A549 (cell line): Measurements from ENCODE around the gene COX7A2L. TPM values are rescaled to one million over a fixed set of nuclear protein-coding genes. Genes with fewer than 3 reads are reported as not detected.

Experiments used
- ATAC-seq, 2 experiments: fragments of 200-7000 bp in 1 of 2; fragments of >200 bp in 1 of 2; cut with Nextera tagmentation in 1 of 2; cut with Tn5 transposase in 1 of 2; 3 replicates each; pipeline versions ENCODE4 v1.8.0 to v1.9.1; 2018 to 2020; ENCODE audit warnings: mild to moderate bottlenecking in 1 of 2, moderate library complexity in 1 of 2
- CTCF ChIA-PET: fragments of 300-600 bp; sonication (Branson Sonifier 250); formaldehyde crosslinking; extraction: SDS; loops from one replicate; lab custom pipeline; 2021; ENCODE audit warnings: antibody characterized with exemption, inconsistent platforms; lab: Yijun Ruan, JAX
- POLR2A ChIA-PET: fragments of 350-600 bp; formaldehyde crosslinking; extraction: SDS; loops from one replicate; lab custom pipeline; 2021; ENCODE audit warnings: antibody characterized with exemption, inconsistent platforms; lab: Yijun Ruan, JAX
- DNase-seq, 2 experiments: peaks; one replicate each; pipeline versions ENCODE4 v3.0.0 to v3.0.0-alpha.2; 2011 to 2016; ENCODE audit warnings: low read depth in 1 of 2, low spot score in 1 of 2
- FAIRE-seq: peaks from 2 replicates; lab custom pipeline; 2011; peaks lifted over from hg19 to GRCh38; lab: Jason Lieb, UNC
- H3K27ac ChIP-seq, 2 experiments: fragments of >200 bp; sonication (Bioruptor Twin); formaldehyde crosslinking; 3 replicates each; pipeline ENCODE4 v1.5.1; 2016 to 2017
- H3K4me1 ChIP-seq: fragments of >200 bp; sonication (Bioruptor Twin); formaldehyde crosslinking; 3 replicates; pipeline ENCODE4 v1.6.1; 2016
- H3K4me2 ChIP-seq: fragments of >200 bp; sonication (Bioruptor Twin); formaldehyde crosslinking; 3 replicates; pipeline ENCODE4 v1.6.1; 2016
- H3K4me3 ChIP-seq: fragments of >200 bp; sonication (Bioruptor Twin); formaldehyde crosslinking; 3 replicates; pipeline ENCODE4 v1.5.1; 2016
- H3K9me3 ChIP-seq: fragments of >200 bp; sonication (Bioruptor Twin); formaldehyde crosslinking; 3 replicates; pipeline ENCODE4 v1.6.1; 2016
- ATOH8 ChIP-seq: fragments of 250-450 bp; sonication (Bioruptor Pico); IDR thresholded peaks from 2 replicates; pipeline ENCODE4 v1.5.0; 2020; ENCODE audit warnings: low read depth, mild to moderate bottlenecking, moderate library complexity
- BCL3 ChIP-seq: fragments of >200 bp; sonication (Bioruptor Twin); formaldehyde crosslinking; IDR thresholded peaks from 3 replicates; pipeline ENCODE4 v1.6.1; 2016
- BHLHE40 ChIP-seq: IDR thresholded peaks from 2 replicates; pipeline ENCODE4 v1.6.1; 2012; ENCODE audit warnings: low read depth, low read length, inconsistent platforms
- CHD4 ChIP-seq: fragments of 200-600 bp; sonication (generic); IDR thresholded peaks from 2 replicates; pipeline ENCODE4 v1.6.1; 2016; ENCODE audit warnings: antibody characterized with exemption, mild to moderate bottlenecking, borderline replicate concordance
- CTCF ChIP-seq: fragments of >200 bp; sonication (Bioruptor Twin); formaldehyde crosslinking; IDR thresholded peaks from 3 replicates; pipeline ENCODE4 v1.5.1; 2016
- E2F6 ChIP-seq: IDR thresholded peaks from 2 replicates; pipeline ENCODE4 v1.6.1; 2012; ENCODE audit warnings: low read depth, borderline replicate concordance
- EHF ChIP-seq: fragments of 250-450 bp; sonication (Bioruptor Pico); IDR thresholded peaks from 2 replicates; pipeline ENCODE4 v1.5.0; 2020; ENCODE audit warnings: mild to moderate bottlenecking
- EHMT2 ChIP-seq: fragments of 200-600 bp; sonication (generic); IDR thresholded peaks from 2 replicates; pipeline ENCODE4 v1.6.1; 2016; ENCODE audit warnings: antibody characterized with exemption, low read depth, mild to moderate bottlenecking, moderate library complexity
- FOSL2 ChIP-seq, 2 experiments: fragments of 450-650 bp in 1 of 2; fragments of >200 bp in 1 of 2; sonication (Bioruptor Twin) in 1 of 2; formaldehyde crosslinking; IDR thresholded peaks; 2 replicates each; pipeline versions ENCODE4 v1.5.0 to v1.6.1; 2016 to 2020; ENCODE audit warnings: mild to moderate bottlenecking in 1 of 2, moderate library complexity in 1 of 2
- GATA3 ChIP-seq: IDR thresholded peaks from 2 replicates; pipeline ENCODE4 v1.6.1; 2012; ENCODE audit warnings: borderline replicate concordance
- HDAC2 ChIP-seq: fragments of 200-600 bp; sonication (generic); IDR thresholded peaks from 2 replicates; pipeline ENCODE4 v1.6.1; 2016
- HES2 ChIP-seq: fragments of >200 bp; sonication (Bioruptor Twin); formaldehyde crosslinking; IDR thresholded peaks from 2 replicates; pipeline ENCODE4 v1.6.1; 2016
- HMGXB4 ChIP-seq: fragments of 250-450 bp; sonication (Bioruptor Pico); IDR thresholded peaks from 2 replicates; pipeline ENCODE4 v1.5.0; 2021; ENCODE audit warnings: mild to moderate bottlenecking, moderate library complexity, borderline replicate concordance
- HOXA7 ChIP-seq: fragments of 250-450 bp; sonication (Bioruptor Pico); IDR thresholded peaks from 2 replicates; pipeline ENCODE4 v1.5.0; 2020; ENCODE audit warnings: mild to moderate bottlenecking, moderate library complexity
- HOXB13 ChIP-seq: fragments of 250-450 bp; sonication (Bioruptor Pico); IDR thresholded peaks from 2 replicates; pipeline ENCODE4 v1.5.0; 2020; ENCODE audit warnings: low read depth, mild to moderate bottlenecking, moderate library complexity
- JUN ChIP-seq, 2 experiments: fragments of >200 bp; sonication (Bioruptor Twin); formaldehyde crosslinking; IDR thresholded peaks; 2 replicates in 1 of 2; 3 replicates in 1 of 2; pipeline ENCODE4 v1.6.1; 2016 to 2017
- JUNB ChIP-seq: fragments of >200 bp; sonication (Bioruptor Twin); formaldehyde crosslinking; IDR thresholded peaks from 2 replicates; pipeline ENCODE4 v1.6.1; 2016
- MAX ChIP-seq: IDR thresholded peaks from 2 replicates; pipeline ENCODE4 v1.6.1; 2012
- MYC ChIP-seq: IDR thresholded peaks from 2 replicates; pipeline ENCODE4 v1.6.1; 2012; ENCODE audit warnings: mild to moderate bottlenecking, inconsistent platforms, low read length, improper control_type of control experiment, borderline replicate concordance
- NR3C1 ChIP-seq: fragments of >200 bp; sonication (Bioruptor Twin); formaldehyde crosslinking; IDR thresholded peaks from 3 replicates; pipeline ENCODE4 v1.6.1; 2017
- PBX3 ChIP-seq: IDR thresholded peaks from 2 replicates; pipeline ENCODE4 v1.6.1; 2012
- PHF8 ChIP-seq: fragments of 200-600 bp; sonication (generic); IDR thresholded peaks from 2 replicates; pipeline ENCODE4 v1.6.1; 2016; ENCODE audit warnings: low read depth, mild to moderate bottlenecking, antibody characterized with exemption, moderate library complexity, borderline replicate concordance
- POLR2A ChIP-seq: IDR thresholded peaks from 2 replicates; pipeline ENCODE4 v1.6.1; 2012; ENCODE audit warnings: mild to moderate bottlenecking, low read length
- RAD21 ChIP-seq, 2 experiments: fragments of >200 bp in 1 of 2; sonication (Bioruptor Twin) in 1 of 2; formaldehyde crosslinking in 1 of 2; IDR thresholded peaks in 1 of 2; conservative IDR thresholded peaks in 1 of 2; 2 replicates in 1 of 2; 3 replicates in 1 of 2; pipeline ENCODE4 v1.6.1; 2012 to 2018; ENCODE audit warnings: inconsistent platforms in 1 of 2
- RFX5 ChIP-seq: fragments of 450-650 bp; IDR thresholded peaks from 2 replicates; pipeline ENCODE4 v1.7.1; 2014; ENCODE audit warnings: antibody characterized with exemption, mild to moderate bottlenecking, moderate library complexity
- SMC3 ChIP-seq: fragments of >200 bp; sonication (Bioruptor Twin); formaldehyde crosslinking; IDR thresholded peaks from 3 replicates; pipeline ENCODE4 v1.6.1; 2018; ENCODE audit warnings: inconsistent platforms
- SREBF2 ChIP-seq: fragments of 450-650 bp; IDR thresholded peaks from 2 replicates; pipeline ENCODE4 v1.6.1; 2014; ENCODE audit warnings: mild to moderate bottlenecking, moderate library complexity
- USF2 ChIP-seq: fragments of 450-650 bp; IDR thresholded peaks from 2 replicates; pipeline ENCODE4 v1.6.1; 2014; ENCODE audit warnings: antibody characterized with exemption
- ZC3H11A ChIP-seq: fragments of 450-650 bp; IDR thresholded peaks from 2 replicates; pipeline ENCODE4 v1.6.1; 2014; ENCODE audit warnings: antibody characterized with exemption, mild to moderate bottlenecking
- ZFP36 ChIP-seq: fragments of 450-650 bp; IDR thresholded peaks from 2 replicates; pipeline ENCODE4 v1.6.1; 2014; ENCODE audit warnings: borderline replicate concordance; ENCODE audit not compliant: partially characterized antibody
- WGBS: methylation state at CpG from one replicate; pipeline ENCODE4 v1.1.6; 2017; ENCODE audit errors: missing lambda C conversion rate; 5-methylcytosine and 5-hydroxymethylcytosine counted together
- polyA minus RNA-seq: library from RNA; depleted of rRNA, polyadenylated mRNA; stranded (reverse); fragments of >200 nt; gene quantifications from 2 replicates; pipeline ENCODE4 v1.2.3, GENCODE V29; 2011; rRNA and poly(A)+ RNA removed
- polyA plus RNA-seq, 4 experiments: library from polyadenylated mRNA; depleted of rRNA in 3 of 4; stranded (reverse); fragments of >200 nt; fragmentation: RNase III in 1 of 4; extraction: RNeasy Plus Mini Kit Qiagen cat#74134 plus additional on column Dnase treatment in 1 of 4; gene quantifications; 2 replicates in 3 of 4; 3 replicates in 1 of 4; pipeline ENCODE4 v1.2.3, GENCODE V29; 2011 to 2017

Gene COX7A2L
- polyA plus RNA-seq (2011; rRNA removed) (219 and 258 TPM in 2 replicates), polyA plus RNA-seq (2017; fragmentation: RNase III; extraction: RNeasy Plus Mini Kit Qiagen cat#74134 plus additional on column Dnase treatment) (126 to 130 TPM (median 127 TPM) in 3 replicates), polyA minus RNA-seq (83.2 and 85.8 TPM in 2 replicates)
- 80.0 and 83.8 TPM in 2 replicates for polyA plus RNA-seq (2012; cell fraction: cytosol; rRNA removed)
- 29.7 and 52.2 TPM in 2 replicates for polyA plus RNA-seq (2012; cell fraction: nucleus; rRNA removed)

GRCh38 chr2:42360890-42361727, at the start of gene COX7A2L:
TSS of gene COX7A2L (minus strand) at chr2:42361217. CDS start at chr2:42361161, 56 bp downstream.
- WGBS: under 1% methylated on average over 33 of the region's 61 CpGs
- H3K27ac ChIP-seq: peak within 1 kb of the TSS; percentile 88 to 95
- no peak for FAIRE-seq
- TF ChIP-seq ATOH8: no peak
- TF ChIP-seq BHLHE40: no peak
- peak; percentile 50 for TF ChIP-seq CTCF
- TF ChIP-seq HDAC2: no peak
- no peak for TF ChIP-seq HES2
- TF ChIP-seq SREBF2: no peak
- peak; percentile 0 for TF ChIP-seq MAX
- TF ChIP-seq BCL3: peak; percentile 49; the same call in 2 of the 3 replicates
- no peak for TF ChIP-seq GATA3
- no peak for TF ChIP-seq HOXB13
- peak; percentile 47; the same call in 1 of the 2 replicates for TF ChIP-seq PHF8
- peak; percentile 79 for TF ChIP-seq USF2
- no peak for TF ChIP-seq ZC3H11A
- TF ChIP-seq JUNB: no peak
- TF ChIP-seq RAD21 (conservative IDR thresholded peaks at IDR 0.05 in 1 of 2, IDR thresholded peaks at IDR 0.05 in 1 of 2): peak; percentile 41 to 67
- TF ChIP-seq EHF: no peak
- TF ChIP-seq CHD4: no peak
- TF ChIP-seq RFX5: no peak
- no peak; the same call in none of the 2 replicates for TF ChIP-seq MYC
- TF ChIP-seq SMC3: peak; percentile 56
- TF ChIP-seq PBX3: no peak
- TF ChIP-seq JUN (IDR thresholded peaks at IDR 0.05): peak; percentile 84 to 96
- TF ChIP-seq ZFP36: no peak
- 0 out of 2 replicates have a peak, but pooled peaks have one; percentile 16 for TF ChIP-seq E2F6
- TF ChIP-seq EHMT2: no peak
- TF ChIP-seq HMGXB4 (CRISPR knock-in tag): no peak
- TF ChIP-seq NR3C1: no peak
- TF ChIP-seq HOXA7 (CRISPR knock-in tag): no peak
- TF ChIP-seq POLR2A: peak; percentile 70
- no peak for TF ChIP-seq FOSL2 (IDR thresholded peaks at IDR 0.05)
- no peak for TF ChIP-seq FOSL2 (CRISPR knock-in tag; IDR thresholded peaks at IDR 0.05)

More at GRCh38 chr2:42360890-42361727, at the start of gene COX7A2L:
- ATAC-seq (peak; percentile 91 to 97), DNase-seq (peak; percentile 98 to 99)
- POLR2A ChIA-PET: no interaction called here
- Histone ChIP-seq H3K4me3 (peak within 1 kb of the TSS; percentile 95), H3K4me1 (peaks cover 19% of the 10 kb centered on the region), H3K4me2 (peak within 1 kb of the TSS; percentile 92), H3K9me3 (no peaks in the 10 kb centered on the region)
- CTCF ChIA-PET: interaction anchor here (0.8 to 2.0 kb wide), 11 partner anchors 9 to 277 kb away, joined by 3 to 6 read pairs (median 4); no protein-coding TSS in a partner anchor
